Measurements from ENCODE around the gene DNAH12.

Gene DNAH12

GRCh38 chr3:57544181-57545125 is at the start of gene DNAH12:
Gene DNAH12 (minus strand): TSS chr3:57544344. CDS start chr3:57542870, 1,474 bp downstream.
- peak in 1 of 2 donors; percentile 25 for DNase-seq

GRCh38 chr3:57592306-57592705 is 48.2 kb upstream of the DNAH12 start:
- no peak for DNase-seq

- no peak for DNase-seq
These were observed 43.8 kb upstream of the DNAH12 start for GRCh38 chr3:57587905-57588304.

GRCh38 chr3:57586778-57587177 is 42.6 kb upstream of the DNAH12 start:
- no peak for DNase-seq

- no peak for DNase-seq
These were observed 39.4 kb upstream of the DNAH12 start for GRCh38 chr3:57583544-57583943.

- DNase-seq: no peak
These were observed 38.5 kb upstream of the DNAH12 start for GRCh38 chr3:57582474-57583168.

- no peak for DNase-seq
These were observed 33.7 kb upstream of the DNAH12 start for GRCh38 chr3:57577801-57578200.

GRCh38 chr3:57575966-57576626 is 32.0 kb upstream of the DNAH12 start:
- DNase-seq: no peak

- DNase-seq: no peak
These were observed 28.0 kb upstream of the DNAH12 start for GRCh38 chr3:57572096-57572495.

GRCh38 chr3:57570878-57571277 is 26.7 kb upstream of the DNAH12 start:
- no peak for DNase-seq

- DNase-seq: no peak
These were observed 25.8 kb upstream of the DNAH12 start for GRCh38 chr3:57569859-57570450.

- DNase-seq: no peak
These were observed 15.4 kb upstream of the DNAH12 start for GRCh38 chr3:57559526-57559925.

GRCh38 chr3:57557085-57557537 is 13.0 kb upstream of the DNAH12 start:
- DNase-seq: peak; percentile 56 to 59

GRCh38 chr3:57556459-57557084 is 12.4 kb upstream of the DNAH12 start:
- peak in 1 of 2 donors; percentile 29 for DNase-seq

GRCh38 chr3:57555738-57556458 is 11.8 kb upstream of the DNAH12 start, which contains the start of gene PDE12:
Gene PDE12 (plus strand): TSS chr3:57556274. CDS start chr3:57556380, 106 bp downstream.
- peak; percentile 87 to 88 for DNase-seq

GRCh38 chr3:57555306-57555705 is 11.2 kb upstream of the DNAH12 start:
- DNase-seq: no peak

- DNase-seq: no peak
These were observed 2.5 kb upstream of the DNAH12 start for GRCh38 chr3:57546616-57547015.

- no peak for DNase-seq
These were observed 1.6 kb upstream of the DNAH12 start for GRCh38 chr3:57545636-57546268.

GRCh38 chr3:57538465-57538864 is 5.7 kb downstream of the DNAH12 start:
- DNase-seq: no peak

- no peak for DNase-seq
These were observed 14.0 kb downstream of the DNAH12 start for GRCh38 chr3:57530071-57530608.

Measured in CD4-positive, alpha-beta T cell treated with Interleukin-4 for 1 hour (primary cell).